HG03342 (cell line): Measurements from ENCODE around the gene ADIRF.
"Not testable (repeated sequence)": the region's sequence is repeated elsewhere in the genome, so short reads cannot be mapped to it uniquely, and the experiment has no call there.

Experiments used
- ATAC-seq: cut with Tn5 transposase; IDR thresholded peaks from one replicate; pipeline ENCODE4 v1.9.1; 2021; ENCODE audit warnings: mild to moderate bottlenecking, moderate library complexity; ENCODE audit not compliant: unreplicated experiment

ADIRF gene

GRCh38 chr10:86945361-86946212, 22.7 kb upstream of the ADIRF start:
- ATAC-seq: no peak

- no peak for ATAC-seq
Measured at GRCh38 chr10:86946213-86947155, 21.8 kb upstream of the ADIRF start.

GRCh38 chr10:86947806-86948205, 20.5 kb upstream of the ADIRF start:
- ATAC-seq: not testable (repeated sequence)

GRCh38 chr10:86950349-86950748, 17.9 kb upstream of the ADIRF start:
- no peak for ATAC-seq

- ATAC-seq: no peak
Measured at GRCh38 chr10:86951184-86951761, 17.0 kb upstream of the ADIRF start.

GRCh38 chr10:86952106-86952505, 16.2 kb upstream of the ADIRF start:
- ATAC-seq: no peak

- not testable (repeated sequence) for ATAC-seq
Measured at GRCh38 chr10:86952697-86953096, 15.6 kb upstream of the ADIRF start.

GRCh38 chr10:86953747-86954680, 14.3 kb upstream of the ADIRF start:
- ATAC-seq: no peak

GRCh38 chr10:86954681-86955500, 13.4 kb upstream of the ADIRF start:
- no peak for ATAC-seq

- ATAC-seq: no peak
Measured at GRCh38 chr10:86955501-86956194, 12.6 kb upstream of the ADIRF start.

GRCh38 chr10:86956195-86956847, 12.0 kb upstream of the ADIRF start:
- ATAC-seq: no peak

GRCh38 chr10:86956848-86957448, 11.3 kb upstream of the ADIRF start:
- no peak for ATAC-seq

- no peak for ATAC-seq
Measured at GRCh38 chr10:86957471-86958115, 10.7 kb upstream of the ADIRF start, which contains the start of gene MMRN2. TSS of gene MMRN2 (minus strand) at chr10:86957615. CDS start at chr10:86957541, 74 bp downstream.

GRCh38 chr10:86958116-86958900, 10.0 kb upstream of the ADIRF start, which contains the start of gene SNCG:
TSS of gene SNCG (plus strand) at chr10:86958599. CDS start at chr10:86958698, 99 bp downstream.
- no peak for ATAC-seq

- ATAC-seq: no peak
Measured at GRCh38 chr10:86958901-86959736, 9.2 kb upstream of the ADIRF start.

- ATAC-seq: no peak
Measured at GRCh38 chr10:86959737-86960002, 8.6 kb upstream of the ADIRF start.
